Caco-2 (cell line): Measurements from ENCODE around the gene MS4A10. TPM values are rescaled to one million over a fixed set of nuclear protein-coding genes. Genes with fewer than 3 reads are reported as not detected.
A peak's percentile ranks its signal among the peaks of the same experiment; 100 is the strongest.

Source experiments
- BruUV-seq: library from RNA; stranded (reverse); fragments of 400-500 nt; replicated peaks from 2 replicates; lab custom pipeline; 2021; lab: Mats Ljungman, UMichigan
- CTCF ChIA-PET: fragments of 300-600 bp; sonication (Branson Sonifier 250); formaldehyde crosslinking; loops from one replicate; lab custom pipeline; 2022; ENCODE audit warnings: antibody characterized with exemption; lab: Charles Lee
- POLR2A ChIA-PET: fragments of 300-600 bp; sonication (Branson Sonifier 250); formaldehyde crosslinking; loops from one replicate; lab custom pipeline; 2022; ENCODE audit warnings: antibody characterized with exemption; lab: Charles Lee
- DNase-seq, 2 experiments: peaks; one replicate each; pipeline versions ENCODE4 v3.0.0 to v3.0.0-alpha.2; 2020 to 2022
- H3K27me3 ChIP-seq: replicated peaks from 2 replicates; pipeline ENCODE4 v1.6.0; 2011; ENCODE audit warnings: low read length; ENCODE audit not compliant: control insufficient read depth, insufficient read depth
- H3K36me3 ChIP-seq: 2 replicates; pipeline ENCODE4 v1.5.1; 2011; ENCODE audit warnings: low read length; ENCODE audit not compliant: control insufficient read depth, insufficient read depth
- H3K4me1 ChIP-seq: fragments of 250-450 bp; sonication (Bioruptor Pico); 2 replicates; pipeline ENCODE4 v1.5.1; 2020; ENCODE audit warnings: mild to moderate bottlenecking
- H3K4me3 ChIP-seq: 2 replicates; pipeline ENCODE4 v1.5.1; 2011; ENCODE audit warnings: low read depth, mild to moderate bottlenecking, control low read depth, low read length
- H3K9me3 ChIP-seq: fragments of 250-450 bp; sonication (Bioruptor Pico); 2 replicates; pipeline ENCODE4 v1.5.1; 2020; ENCODE audit warnings: mild to moderate bottlenecking, moderate library complexity
- H3K27ac Mint-ChIP-seq: one replicate; pipeline ENCODE4 v1.8.0; 2022; ENCODE audit warnings: mixed read lengths; ENCODE audit not compliant: unreplicated experiment
- H3K27me3 Mint-ChIP-seq: one replicate; pipeline ENCODE4 v1.8.0; 2022; ENCODE audit warnings: mixed read lengths; ENCODE audit not compliant: insufficient read depth, unreplicated experiment
- H3K36me3 Mint-ChIP-seq: one replicate; pipeline ENCODE4 v1.8.0; 2022; ENCODE audit warnings: mild to moderate bottlenecking, mixed read lengths; ENCODE audit not compliant: insufficient read depth, unreplicated experiment
- H3K4me1 Mint-ChIP-seq: one replicate; pipeline ENCODE4 v1.8.0; 2022; ENCODE audit warnings: low read depth, mixed read lengths; ENCODE audit not compliant: unreplicated experiment
- H3K4me3 Mint-ChIP-seq: one replicate; pipeline ENCODE4 v1.8.0; 2022; ENCODE audit warnings: mild to moderate bottlenecking, moderate library complexity, mixed read lengths; ENCODE audit not compliant: unreplicated experiment
- H3K9me3 Mint-ChIP-seq: one replicate; pipeline ENCODE4 v1.8.0; 2022; ENCODE audit warnings: mixed read lengths; ENCODE audit not compliant: unreplicated experiment
- intact Hi-C: fragments of 100-400 bp; cut with micrococcal nuclease; formaldehyde crosslinking; loops from one replicate; pipeline ENCODE4 v1.10.0; 2022; ENCODE audit not compliant: unreplicated experiment
- total RNA-seq: library from RNA; stranded (reverse); gene quantifications from 2 replicates; pipeline ENCODE4 v1.2.3, GENCODE V29; 2022
- TF ChIP-seq, protein P1 (sequence below), 2 experiments: fragments of 200-600 bp in 1 of 2; IDR thresholded peaks; 1 replicate in 1 of 2; 2 replicates in 1 of 2; pipeline versions ENCODE4 v1.5.1 to v1.8.0; 2011 to 2022; ENCODE audit warnings: antibody characterized with exemption in 1 of 2, control low read depth in 1 of 2, inconsistent platforms in 1 of 2, low read depth in 1 of 2, low read length in 1 of 2, mild to moderate bottlenecking in 1 of 2, moderate library complexity in 1 of 2; ENCODE audit not compliant: insufficient read depth in 1 of 2, severe bottlenecking in 1 of 2, unreplicated experiment in 1 of 2

Gene MS4A10
- total RNA-seq, 1 experiment from 2014 or later, result 0.14 TPM

DNA sequence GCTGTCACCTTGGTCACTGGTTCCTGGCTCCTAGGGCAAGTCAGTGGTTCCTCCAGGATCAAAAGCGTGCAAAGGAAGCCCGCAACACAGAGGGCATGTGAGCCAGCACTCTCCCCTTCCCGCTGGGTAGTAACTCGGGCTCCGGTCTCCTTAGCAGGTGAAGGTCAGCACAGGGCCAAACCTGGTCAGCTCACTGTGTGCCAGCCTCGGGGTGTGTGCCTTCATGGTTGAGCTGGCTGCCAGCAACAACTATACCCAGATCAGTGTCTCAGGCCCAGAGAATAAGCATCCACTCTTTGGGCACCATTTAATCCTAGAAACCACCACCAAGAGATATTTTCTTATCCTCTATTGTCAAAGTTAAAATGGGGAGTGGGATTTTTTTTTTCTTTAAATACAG lies 40.7 kb downstream of the MS4A10 start:
- Mint-ChIP-seq H3K9me3 (no peaks in the 10 kb centered on the region), H3K4me3 (no peak overlapping the region), H3K27ac (no peak overlapping the region), H3K36me3 (no peaks in the 10 kb centered on the region), H3K4me1 (no peaks in the 10 kb centered on the region), H3K27me3 (peaks cover 3% of the 10 kb centered on the region)
- Histone ChIP-seq H3K27me3 (no peaks in the 10 kb centered on the region), H3K36me3 (no peaks in the 10 kb centered on the region), H3K4me3 (no peak overlapping the region), H3K4me1 (no peaks in the 10 kb centered on the region), H3K9me3 (no peaks in the 10 kb centered on the region)
- intact Hi-C loops, result no loop called here
- TF ChIP-seq, protein P1, sequence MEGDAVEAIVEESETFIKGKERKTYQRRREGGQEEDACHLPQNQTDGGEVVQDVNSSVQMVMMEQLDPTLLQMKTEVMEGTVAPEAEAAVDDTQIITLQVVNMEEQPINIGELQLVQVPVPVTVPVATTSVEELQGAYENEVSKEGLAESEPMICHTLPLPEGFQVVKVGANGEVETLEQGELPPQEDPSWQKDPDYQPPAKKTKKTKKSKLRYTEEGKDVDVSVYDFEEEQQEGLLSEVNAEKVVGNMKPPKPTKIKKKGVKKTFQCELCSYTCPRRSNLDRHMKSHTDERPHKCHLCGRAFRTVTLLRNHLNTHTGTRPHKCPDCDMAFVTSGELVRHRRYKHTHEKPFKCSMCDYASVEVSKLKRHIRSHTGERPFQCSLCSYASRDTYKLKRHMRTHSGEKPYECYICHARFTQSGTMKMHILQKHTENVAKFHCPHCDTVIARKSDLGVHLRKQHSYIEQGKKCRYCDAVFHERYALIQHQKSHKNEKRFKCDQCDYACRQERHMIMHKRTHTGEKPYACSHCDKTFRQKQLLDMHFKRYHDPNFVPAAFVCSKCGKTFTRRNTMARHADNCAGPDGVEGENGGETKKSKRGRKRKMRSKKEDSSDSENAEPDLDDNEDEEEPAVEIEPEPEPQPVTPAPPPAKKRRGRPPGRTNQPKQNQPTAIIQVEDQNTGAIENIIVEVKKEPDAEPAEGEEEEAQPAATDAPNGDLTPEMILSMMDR (IDR thresholded peaks at IDR 0.05; ENCODE audit: insufficient read depth in 1 of 2, low read depth in 1 of 2, low read length in 1 of 2, severe bottlenecking in 1 of 2, unreplicated experiment in 1 of 2), result peak in 1 of 2 experiments; percentile 23
- ChIA-PET POLR2A (no interaction called here), CTCF (interaction anchor here (10.7 kb wide), 1 partner anchor 62 kb away, joined by 200 read pairs; no protein-coding TSS in a partner anchor)
- BruUV-seq, result no TSS peak
- DNase-seq, result no peak

DNA sequence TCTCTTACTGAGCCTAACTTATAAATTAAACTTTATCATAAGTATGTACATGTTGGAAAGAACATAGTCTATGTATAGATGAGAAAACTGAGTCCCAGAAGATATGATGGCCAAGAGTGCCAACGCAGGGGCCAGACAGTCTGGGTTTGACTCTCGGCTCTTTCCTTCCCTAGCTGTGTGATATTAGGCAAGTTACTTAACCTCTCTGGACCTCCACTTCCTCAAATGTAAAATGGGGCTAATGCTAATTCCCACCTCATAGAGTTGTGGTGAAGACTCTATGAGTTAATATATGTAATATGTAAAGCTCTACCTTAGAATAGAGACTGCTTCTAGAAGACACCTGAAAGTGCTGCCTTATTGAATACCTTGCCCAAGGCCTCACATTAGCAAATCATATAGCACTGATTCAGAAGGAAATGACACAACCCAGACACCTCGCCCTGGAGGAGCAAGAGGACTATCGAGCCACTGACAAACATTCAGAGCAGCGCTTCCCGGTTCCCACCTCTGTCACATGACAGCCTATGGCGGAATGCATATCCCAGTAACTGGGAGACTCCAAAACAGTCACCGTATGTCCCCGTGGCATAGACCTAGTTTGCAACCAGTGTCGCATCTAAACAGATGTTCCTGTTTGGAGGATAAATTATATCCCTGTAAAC lies 45.5 kb downstream of the MS4A10 start:
- no peaks in the 10 kb centered on the region for H3K4me1 Mint-ChIP-seq
- H3K4me1 ChIP-seq, result no peaks in the 10 kb centered on the region
- DNase-seq, result no peak
- TF ChIP-seq, protein P1 (IDR thresholded peaks at IDR 0.05; ENCODE audit: insufficient read depth in 1 of 2, low read depth in 1 of 2, low read length in 1 of 2, severe bottlenecking in 1 of 2, unreplicated experiment in 1 of 2), result no peak
- H3K27me3 Mint-ChIP-seq, result peaks cover 3% of the 10 kb centered on the region
- no peaks in the 10 kb centered on the region for H3K27me3 ChIP-seq
- H3K9me3 ChIP-seq, result no peaks in the 10 kb centered on the region
- POLR2A ChIA-PET, result no interaction called here
- H3K4me3 Mint-ChIP-seq, result no peak overlapping the region
- CTCF ChIA-PET, result interaction anchor here (0.8 to 10.7 kb wide), 12 partner anchors 9 to 83 kb away, joined by 3 to 200 read pairs (median 4); partner anchors contain the start of genes TMEM109 and ZP1
- no peaks in the 10 kb centered on the region for H3K9me3 Mint-ChIP-seq
- H3K36me3 Mint-ChIP-seq, result no peaks in the 10 kb centered on the region
- H3K36me3 ChIP-seq, result no peaks in the 10 kb centered on the region
- no peak overlapping the region for H3K27ac Mint-ChIP-seq
- intact Hi-C loops, result loop anchor here (1.0 to 2.0 kb wide), 5 partner anchors 55 to 296 kb away; no protein-coding TSS in a partner anchor
- BruUV-seq, result no TSS peak
- H3K4me3 ChIP-seq, result no peak overlapping the region

DNA sequence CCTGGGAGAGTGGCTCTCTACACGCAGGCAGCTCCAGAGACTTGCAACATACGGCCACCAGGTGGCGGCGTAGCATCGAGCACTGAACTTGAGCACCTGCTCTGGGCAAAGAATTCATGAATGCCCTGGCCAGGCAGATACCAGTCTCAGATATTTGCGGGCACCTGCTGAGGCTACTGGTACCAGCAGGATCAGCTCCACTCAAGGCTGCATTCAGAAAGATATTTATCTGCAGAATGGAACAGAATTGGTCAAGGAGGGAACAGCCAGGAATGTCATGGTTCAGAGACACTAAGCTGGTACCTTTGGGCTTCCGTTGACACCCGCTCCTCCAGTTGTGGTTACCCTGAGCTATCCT lies 46.0 kb downstream of the MS4A10 start:
- Mint-ChIP-seq H3K4me3 (no peak overlapping the region), H3K9me3 (no peaks in the 10 kb centered on the region)
- no peaks in the 10 kb centered on the region for H3K36me3 ChIP-seq

More for the DNA sequence above, 46.0 kb downstream of the MS4A10 start:
- ChIA-PET POLR2A (no interaction called here), CTCF (interaction anchor here (0.6 to 10.7 kb wide), 14 partner anchors 10 to 721 kb away, joined by 3 to 200 read pairs (median 4); partner anchors contain the start of genes TMEM109 and ZP1)
- no TSS peak for BruUV-seq
- Histone ChIP-seq H3K27me3 (no peaks in the 10 kb centered on the region), H3K9me3 (no peaks in the 10 kb centered on the region), H3K4me1 (no peaks in the 10 kb centered on the region), H3K4me3 (no peak overlapping the region)
- Mint-ChIP-seq H3K27me3 (peaks cover 3% of the 10 kb centered on the region), H3K4me1 (no peaks in the 10 kb centered on the region), H3K36me3 (no peaks in the 10 kb centered on the region), H3K27ac (no peak overlapping the region)
- TF ChIP-seq, protein P1 (IDR thresholded peaks at IDR 0.05; ENCODE audit: insufficient read depth in 1 of 2, low read depth in 1 of 2, low read length in 1 of 2, severe bottlenecking in 1 of 2, unreplicated experiment in 1 of 2), result peak; percentile 92 to 94
- DNase-seq, result peak; percentile 70 to 83
- intact Hi-C loops, result loop anchor here (1.0 to 2.0 kb wide), 5 partner anchors 56 to 295 kb away; no protein-coding TSS in a partner anchor
